Activated effector memory CD4-positive, alpha-beta T cell treated with anti-CD3 and anti-CD28 coated beads, Interleukin-2, amount 50 U/mL, for 16 hours (primary cell): ENCODE measurements around the gene LDLRAD4.

Experiments used
- DNase-seq: peaks from one replicate; pipeline ENCODE4 v3.0.0-alpha.2; 2020

LDLRAD4 gene

GRCh38 chr18:13500869-13501542, 282.4 kb downstream of the LDLRAD4 start:
- DNase-seq = no peak

- no peak for DNase-seq
These were observed 283.0 kb downstream of the LDLRAD4 start for GRCh38 chr18:13501543-13501887.

GRCh38 chr18:13501891-13502290, 283.3 kb downstream of the LDLRAD4 start:
- peak; percentile 70 for DNase-seq

- DNase-seq = no peak
These were observed 284.0 kb downstream of the LDLRAD4 start for GRCh38 chr18:13502585-13502984.

- no peak for DNase-seq
These were observed 285.3 kb downstream of the LDLRAD4 start for GRCh38 chr18:13503836-13504235.

- DNase-seq = no peak
These were observed 287.3 kb downstream of the LDLRAD4 start for GRCh38 chr18:13505780-13506345.

GRCh38 chr18:13510594-13510993, 292.0 kb downstream of the LDLRAD4 start:
- no peak for DNase-seq

- DNase-seq = no peak
These were observed 293.5 kb downstream of the LDLRAD4 start for GRCh38 chr18:13511961-13512577.

- DNase-seq = no peak
These were observed 294.5 kb downstream of the LDLRAD4 start for GRCh38 chr18:13513021-13513420.

GRCh38 chr18:13513481-13513880, 294.9 kb downstream of the LDLRAD4 start:
- no peak for DNase-seq

- DNase-seq = no peak
These were observed 296.0 kb downstream of the LDLRAD4 start for GRCh38 chr18:13514558-13514957.

- DNase-seq = no peak
These were observed 298.3 kb downstream of the LDLRAD4 start for GRCh38 chr18:13516855-13517254.

- DNase-seq = no peak
These were observed 298.8 kb downstream of the LDLRAD4 start for GRCh38 chr18:13517369-13517768.

- DNase-seq = no peak
These were observed 299.8 kb downstream of the LDLRAD4 start for GRCh38 chr18:13518382-13518781.

- no peak for DNase-seq
These were observed 301.7 kb downstream of the LDLRAD4 start for GRCh38 chr18:13520306-13520705.

GRCh38 chr18:13520741-13521140, 302.2 kb downstream of the LDLRAD4 start:
- DNase-seq = no peak

GRCh38 chr18:13521418-13521817, 302.9 kb downstream of the LDLRAD4 start:
- DNase-seq = no peak

- no peak for DNase-seq
These were observed 303.7 kb downstream of the LDLRAD4 start for GRCh38 chr18:13522256-13522655.

- no peak for DNase-seq
These were observed 304.5 kb downstream of the LDLRAD4 start for GRCh38 chr18:13522861-13523660.

- DNase-seq = no peak
These were observed 305.5 kb downstream of the LDLRAD4 start for GRCh38 chr18:13524054-13524453.

- no peak for DNase-seq
These were observed 306.3 kb downstream of the LDLRAD4 start for GRCh38 chr18:13524811-13525210.

- no peak for DNase-seq
These were observed 306.9 kb downstream of the LDLRAD4 start for GRCh38 chr18:13525381-13526029.

GRCh38 chr18:13526519-13526918, 308.0 kb downstream of the LDLRAD4 start:
- no peak for DNase-seq
